GM23338 (cell line): ENCODE measurements around the gene ZNF621. TPM values are rescaled to one million over a fixed set of nuclear protein-coding genes. Genes with fewer than 3 reads are reported as not detected.

Experiments
- ATAC-seq: fragments of 200-7000 bp; cut with Tn5 transposase; 3 replicates; pipeline ENCODE4 v1.9.1; 2020
- DNase-seq: peaks from one replicate; pipeline ENCODE4 v3.0.0-alpha.2; 2015; ENCODE audit warnings: low spot score
- H2AFZ ChIP-seq: fragments of 200-600 bp; sonication (generic); 2 replicates; pipeline ENCODE4 v1.8.0; 2016; ENCODE audit warnings: antibody characterized with exemption, mild to moderate bottlenecking, moderate library complexity
- H3F3A ChIP-seq: fragments of 200-600 bp; sonication (generic); replicated peaks from 2 replicates; pipeline ENCODE4 v1.8.0; 2017; ENCODE audit warnings: antibody characterized with exemption, mixed run types, low read depth
- H3K27ac ChIP-seq: fragments of 200-600 bp; sonication (generic); 2 replicates; pipeline ENCODE4 v1.6.1; 2016; ENCODE audit warnings: low read depth
- H3K27me3 ChIP-seq: fragments of 200-600 bp; sonication (generic); 2 replicates; pipeline ENCODE4 v1.8.0; 2016; ENCODE audit warnings: mild to moderate bottlenecking, mixed run types, moderate library complexity; ENCODE audit not compliant: insufficient read depth
- H3K36me3 ChIP-seq: fragments of 200-600 bp; sonication (generic); 2 replicates; pipeline ENCODE4 v1.8.0; 2016; ENCODE audit warnings: mild to moderate bottlenecking; ENCODE audit not compliant: insufficient read depth
- H3K4me1 ChIP-seq: fragments of 200-600 bp; sonication (generic); 2 replicates; pipeline ENCODE4 v1.8.0; 2016; ENCODE audit warnings: mild to moderate bottlenecking, moderate library complexity; ENCODE audit not compliant: insufficient read depth
- H3K4me2 ChIP-seq: fragments of 200-600 bp; sonication (generic); 2 replicates; pipeline ENCODE4 v1.7.1; 2017; ENCODE audit warnings: mixed run types
- H3K4me3 ChIP-seq: fragments of 200-600 bp; sonication (generic); 2 replicates; pipeline ENCODE4 v1.6.1; 2016; ENCODE audit warnings: mixed run types
- H3K79me2 ChIP-seq: fragments of 200-600 bp; sonication (generic); replicated peaks from 2 replicates; pipeline ENCODE4 v1.8.0; 2017; ENCODE audit warnings: mild to moderate bottlenecking; ENCODE audit not compliant: insufficient read depth
- H3K9me2 ChIP-seq: fragments of 200-600 bp; sonication (generic); 2 replicates; pipeline ENCODE4 v1.8.0; 2017; ENCODE audit not compliant: insufficient read depth
- H4K20me1 ChIP-seq: fragments of 200-600 bp; sonication (generic); replicated peaks from 2 replicates; pipeline ENCODE4 v1.8.0; 2017; ENCODE audit warnings: mild to moderate bottlenecking; ENCODE audit not compliant: insufficient read depth
- H3K27ac Mint-ChIP-seq: 2 replicates; pipeline ENCODE4 v1.8.0; 2020; ENCODE audit warnings: inconsistent platforms, mild to moderate bottlenecking, moderate library complexity, mixed read lengths
- H3K27me3 Mint-ChIP-seq: 3 replicates; pipeline ENCODE4 v1.8.0; 2022; ENCODE audit warnings: low read depth, mild to moderate bottlenecking, moderate library complexity, mixed read lengths, inconsistent platforms; ENCODE audit not compliant: insufficient read depth, poor library complexity
- H3K36me3 Mint-ChIP-seq: 3 replicates; pipeline ENCODE4 v1.8.0; 2021; ENCODE audit warnings: low read depth, mild to moderate bottlenecking, inconsistent platforms, moderate library complexity, mixed read lengths
- H3K4me1 Mint-ChIP-seq: 3 replicates; pipeline ENCODE4 v1.8.0; 2020; ENCODE audit warnings: mild to moderate bottlenecking, inconsistent platforms, mixed read lengths
- H3K4me3 Mint-ChIP-seq: 3 replicates; pipeline ENCODE4 v1.8.0; 2021; ENCODE audit warnings: moderate library complexity, mild to moderate bottlenecking, inconsistent platforms, mixed read lengths
- H3K9me3 Mint-ChIP-seq: 3 replicates; pipeline ENCODE4 v1.8.0; 2020; ENCODE audit warnings: moderate library complexity, mild to moderate bottlenecking, inconsistent platforms, mixed read lengths
- CTCF ChIP-seq, 2 experiments: fragments of 200-600 bp in 1 of 2; sonication (generic) in 1 of 2; conservative IDR thresholded peaks; 2 replicates each; pipeline versions ENCODE4 v1.5.1 to v1.6.1; 2016 to 2017; ENCODE audit warnings: antibody characterized with exemption in 2 of 2, low read depth in 2 of 2, mild to moderate bottlenecking in 2 of 2, moderate library complexity in 1 of 2
- ETS1 ChIP-seq: IDR thresholded peaks from 2 replicates; pipeline ENCODE4 v1.6.1; 2016; ENCODE audit warnings: antibody characterized with exemption
- EZH2phosphoT487 ChIP-seq: fragments of 200-600 bp; sonication (generic); IDR thresholded peaks from one replicate; pipeline ENCODE4 v1.8.1; 2018; ENCODE audit warnings: antibody characterized with exemption; ENCODE audit not compliant: unreplicated experiment
- JUNB ChIP-seq: IDR thresholded peaks from one replicate; pipeline ENCODE4 v1.6.1; 2016; ENCODE audit warnings: antibody characterized with exemption; ENCODE audit not compliant: unreplicated experiment
- NANOG ChIP-seq: IDR thresholded peaks from 2 replicates; pipeline ENCODE4 v1.6.1; 2016; ENCODE audit warnings: antibody characterized with exemption, borderline replicate concordance
- POLR2AphosphoS5 ChIP-seq: IDR thresholded peaks from 2 replicates; pipeline ENCODE4 v1.6.1; 2016; ENCODE audit warnings: antibody characterized with exemption, low read depth
- REST ChIP-seq: IDR thresholded peaks from one replicate; pipeline ENCODE4 v1.6.1; 2018; ENCODE audit warnings: antibody characterized with exemption; ENCODE audit not compliant: unreplicated experiment
- STAT1 ChIP-seq: IDR thresholded peaks from one replicate; pipeline ENCODE4 v1.6.1; 2016; ENCODE audit warnings: antibody characterized with exemption; ENCODE audit not compliant: unreplicated experiment
- ZNF114 ChIP-seq: fragments of 250-450 bp; sonication (Bioruptor Pico); IDR thresholded peaks from 2 replicates; pipeline ENCODE4 v1.5.0; 2020; ENCODE audit warnings: mild to moderate bottlenecking, moderate library complexity
- ZNF331 ChIP-seq: fragments of 250-450 bp; sonication (Bioruptor Pico); IDR thresholded peaks from 2 replicates; pipeline ENCODE4 v1.5.0; 2020; ENCODE audit warnings: low read depth, mild to moderate bottlenecking, moderate library complexity
- ZNF462 ChIP-seq: fragments of 250-450 bp; sonication (Bioruptor Pico); IDR thresholded peaks from 2 replicates; pipeline ENCODE4 v1.5.0; 2020; ENCODE audit warnings: mild to moderate bottlenecking, moderate library complexity
- polyA plus RNA-seq: library from polyadenylated mRNA; unstranded; fragments of >200 nt; fragmentation: Nextera tagmentation; extraction: Ambion mirVana; gene quantifications from 2 replicates; pipeline ENCODE4 v1.2.1, GENCODE V29; 2016
- total RNA-seq: library from RNA; depleted of rRNA; stranded (reverse); fragments of >200 nt; shearing (Covaris generic); gene quantifications from 2 replicates; pipeline ENCODE4 v1.2.3, GENCODE V29; 2014

The ZNF621 gene
- total and polyA plus RNA-seq, 2 experiments from 2014 or later = 6.3 to 12.1 TPM

GRCh38 chr3:40546816-40547215 is 22.1 kb downstream of the ZNF621 start:
- no peak for ATAC-seq
- H3K4me2 ChIP-seq = no peak overlapping the region
- H3K27ac Mint-ChIP-seq = no peak overlapping the region

More at GRCh38 chr3:40546816-40547215, 22.1 kb downstream of the ZNF621 start:
- no peak overlapping the region for H2AFZ ChIP-seq
- H3K27me3 Mint-ChIP-seq = no peaks in the 10 kb centered on the region
- no peak for DNase-seq
- H3K27ac ChIP-seq = no peak overlapping the region
- no peak overlapping the region for H3K4me3 ChIP-seq
- H3K9me3 Mint-ChIP-seq = peaks cover 17% of the 10 kb centered on the region
- no peaks in the 10 kb centered on the region for H3K27me3 ChIP-seq
- peaks cover 8% of the 10 kb centered on the region for H3K36me3 Mint-ChIP-seq
- no peak for TF ChIP-seq STAT1
- no peak for TF ChIP-seq EZH2phosphoT487
- TF ChIP-seq ZNF114 = no peak
- TF ChIP-seq POLR2AphosphoS5 = no peak
- no peak for TF ChIP-seq ZNF331 (CRISPR knock-in tag)
- TF ChIP-seq ZNF462 = no peak
- no peak for TF ChIP-seq JUNB
- TF ChIP-seq NANOG = no peak
- no peak for TF ChIP-seq ETS1
- no peak for TF ChIP-seq CTCF (conservative IDR thresholded peaks at IDR 0.05; ENCODE audit: low read depth in 2 of 2)
- no peak for TF ChIP-seq REST
- no peaks in the 10 kb centered on the region for H3K79me2 ChIP-seq
- peaks cover 2% of the 10 kb centered on the region; the same call in 1 of the 3 replicates for H3K4me1 Mint-ChIP-seq
- no peaks in the 10 kb centered on the region for H3K4me1 ChIP-seq
- H3K36me3 ChIP-seq = no peaks in the 10 kb centered on the region; the same call in 1 of the 2 replicates
- H3K9me2 ChIP-seq = peaks cover 6% of the 10 kb centered on the region; the same call in 1 of the 2 replicates
- no peaks in the 10 kb centered on the region for H3F3A ChIP-seq
- H3K4me3 Mint-ChIP-seq = no peak overlapping the region
- H4K20me1 ChIP-seq = no peaks in the 10 kb centered on the region
